MM.1S (cell line): ENCODE results near the gene CTDSP2.

ENCODE experiments used
- DNase-seq: peaks from one replicate; pipeline ENCODE4 v3.0.0-alpha.2; 2015
- H2AFZ ChIP-seq: fragments of 300-600 bp; sonication (generic); 2 replicates; pipeline ENCODE4 v1.6.0; 2016; ENCODE audit warnings: antibody characterized with exemption, low read length
- H3F3A ChIP-seq: fragments of 300-600 bp; sonication (generic); 2 replicates; pipeline ENCODE4 v1.6.1; 2016; ENCODE audit warnings: mild to moderate bottlenecking, antibody characterized with exemption, low read length, moderate library complexity, mixed read lengths; ENCODE audit not compliant: insufficient read depth
- H3K27ac ChIP-seq: fragments of 300-600 bp; sonication (generic); 2 replicates; pipeline ENCODE4 v1.5.1; 2016; ENCODE audit warnings: mild to moderate bottlenecking, low read length
- H3K27me3 ChIP-seq: fragments of 300-600 bp; sonication (generic); replicated peaks from 2 replicates; pipeline ENCODE4 v1.6.0; 2016; ENCODE audit warnings: low read length; ENCODE audit not compliant: insufficient read depth
- H3K36me3 ChIP-seq: fragments of 300-600 bp; sonication (generic); replicated peaks from 2 replicates; pipeline ENCODE4 v1.6.1; 2016; ENCODE audit warnings: mild to moderate bottlenecking, low read length, mixed read lengths; ENCODE audit not compliant: insufficient read depth
- H3K4me1 ChIP-seq: fragments of 300-600 bp; sonication (generic); 2 replicates; pipeline ENCODE4 v1.6.1; 2016; ENCODE audit warnings: low read length, mixed read lengths
- H3K4me2 ChIP-seq: fragments of 300-600 bp; sonication (generic); 2 replicates; pipeline ENCODE4 v1.6.0; 2016; ENCODE audit warnings: low read depth, low read length
- H3K4me3 ChIP-seq: fragments of 300-600 bp; sonication (generic); 2 replicates; pipeline ENCODE4 v1.5.1; 2016; ENCODE audit warnings: low read length, mixed read lengths
- H3K79me2 ChIP-seq: fragments of 300-600 bp; sonication (generic); 2 replicates; pipeline ENCODE4 v1.6.1; 2016; ENCODE audit warnings: mixed run types, low read length, mixed read lengths
- H3K9ac ChIP-seq: fragments of 300-600 bp; sonication (generic); 2 replicates; pipeline ENCODE4 v1.6.1; 2016; ENCODE audit warnings: low read length, mixed read lengths
- H3K9me2 ChIP-seq: fragments of 300-600 bp; sonication (generic); replicated peaks from 2 replicates; pipeline ENCODE4 v1.6.1; 2016; ENCODE audit warnings: mild to moderate bottlenecking, low read length, mixed read lengths; ENCODE audit not compliant: insufficient read depth
- H3K9me3 ChIP-seq: fragments of 300-600 bp; sonication (generic); replicated peaks from 2 replicates; pipeline ENCODE4 v1.6.1; 2016; ENCODE audit warnings: mild to moderate bottlenecking, low read length, mixed read lengths; ENCODE audit not compliant: insufficient read depth
- H4K20me1 ChIP-seq: fragments of 300-600 bp; sonication (generic); 2 replicates; pipeline ENCODE4 v1.6.1; 2016; ENCODE audit warnings: mild to moderate bottlenecking, low read length, moderate library complexity, mixed read lengths; ENCODE audit not compliant: insufficient read depth
- EZH2 ChIP-seq: fragments of 300-600 bp; sonication (generic); optimal IDR thresholded peaks from 2 replicates; pipeline ENCODE3; 2017; ENCODE audit warnings: low read depth, mild to moderate bottlenecking, antibody characterized with exemption, low read length, mixed read lengths
- EZH2phosphoT487 ChIP-seq: fragments of 300-600 bp; sonication (generic); IDR thresholded peaks from 2 replicates; pipeline ENCODE4 v1.6.1; 2018; ENCODE audit warnings: antibody characterized with exemption, low read length
- TF ChIP-seq, protein P1 (sequence below): fragments of 300-600 bp; sonication (generic); IDR thresholded peaks from 2 replicates; pipeline ENCODE4 v1.5.1; 2016; ENCODE audit warnings: antibody characterized with exemption, low read length, mixed read lengths

The CTDSP2 gene

DNA sequence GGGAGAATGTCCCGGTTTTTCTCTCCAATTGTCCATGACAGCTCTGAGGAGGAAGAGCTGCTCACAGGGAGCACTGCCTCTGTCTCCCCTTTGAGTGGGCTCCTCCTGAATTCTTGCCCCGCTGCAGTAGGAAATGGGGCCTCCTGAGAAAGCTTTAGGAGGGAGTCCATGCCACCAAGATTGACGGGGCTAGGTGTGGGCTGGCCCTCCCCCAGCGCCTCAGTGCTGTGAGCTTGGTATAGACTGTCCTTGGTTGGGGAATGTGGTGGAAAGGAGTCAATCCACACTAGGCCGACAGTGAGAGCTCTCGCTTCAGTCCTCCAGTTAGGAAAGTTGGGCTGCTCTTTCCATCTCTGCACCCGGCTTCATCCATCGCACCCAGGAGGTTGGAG, 23.4 kb upstream of the CTDSP2 start:
- Histone ChIP-seq H3K4me2 (no peak overlapping the region), H3K9ac (no peak overlapping the region), H3K4me1 (no peaks in the 10 kb centered on the region), H4K20me1 (no peaks in the 10 kb centered on the region), H3K9me2 (no peaks in the 10 kb centered on the region), H2AFZ (no peak overlapping the region), H3K4me3 (no peak overlapping the region), H3K27me3 (no peaks in the 10 kb centered on the region), H3F3A (0 out of 2 replicates have a peak, but pooled peaks cover under 1% of the 10 kb centered on the region), H3K9me3 (no peaks in the 10 kb centered on the region), H3K79me2 (no peaks in the 10 kb centered on the region), H3K27ac (no peak overlapping the region), H3K36me3 (no peaks in the 10 kb centered on the region)
- TF ChIP-seq EZH2phosphoT487: no peak
- TF ChIP-seq, protein P1, sequence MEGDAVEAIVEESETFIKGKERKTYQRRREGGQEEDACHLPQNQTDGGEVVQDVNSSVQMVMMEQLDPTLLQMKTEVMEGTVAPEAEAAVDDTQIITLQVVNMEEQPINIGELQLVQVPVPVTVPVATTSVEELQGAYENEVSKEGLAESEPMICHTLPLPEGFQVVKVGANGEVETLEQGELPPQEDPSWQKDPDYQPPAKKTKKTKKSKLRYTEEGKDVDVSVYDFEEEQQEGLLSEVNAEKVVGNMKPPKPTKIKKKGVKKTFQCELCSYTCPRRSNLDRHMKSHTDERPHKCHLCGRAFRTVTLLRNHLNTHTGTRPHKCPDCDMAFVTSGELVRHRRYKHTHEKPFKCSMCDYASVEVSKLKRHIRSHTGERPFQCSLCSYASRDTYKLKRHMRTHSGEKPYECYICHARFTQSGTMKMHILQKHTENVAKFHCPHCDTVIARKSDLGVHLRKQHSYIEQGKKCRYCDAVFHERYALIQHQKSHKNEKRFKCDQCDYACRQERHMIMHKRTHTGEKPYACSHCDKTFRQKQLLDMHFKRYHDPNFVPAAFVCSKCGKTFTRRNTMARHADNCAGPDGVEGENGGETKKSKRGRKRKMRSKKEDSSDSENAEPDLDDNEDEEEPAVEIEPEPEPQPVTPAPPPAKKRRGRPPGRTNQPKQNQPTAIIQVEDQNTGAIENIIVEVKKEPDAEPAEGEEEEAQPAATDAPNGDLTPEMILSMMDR: no peak
- no peak for TF ChIP-seq EZH2
- no peak for DNase-seq

DNA sequence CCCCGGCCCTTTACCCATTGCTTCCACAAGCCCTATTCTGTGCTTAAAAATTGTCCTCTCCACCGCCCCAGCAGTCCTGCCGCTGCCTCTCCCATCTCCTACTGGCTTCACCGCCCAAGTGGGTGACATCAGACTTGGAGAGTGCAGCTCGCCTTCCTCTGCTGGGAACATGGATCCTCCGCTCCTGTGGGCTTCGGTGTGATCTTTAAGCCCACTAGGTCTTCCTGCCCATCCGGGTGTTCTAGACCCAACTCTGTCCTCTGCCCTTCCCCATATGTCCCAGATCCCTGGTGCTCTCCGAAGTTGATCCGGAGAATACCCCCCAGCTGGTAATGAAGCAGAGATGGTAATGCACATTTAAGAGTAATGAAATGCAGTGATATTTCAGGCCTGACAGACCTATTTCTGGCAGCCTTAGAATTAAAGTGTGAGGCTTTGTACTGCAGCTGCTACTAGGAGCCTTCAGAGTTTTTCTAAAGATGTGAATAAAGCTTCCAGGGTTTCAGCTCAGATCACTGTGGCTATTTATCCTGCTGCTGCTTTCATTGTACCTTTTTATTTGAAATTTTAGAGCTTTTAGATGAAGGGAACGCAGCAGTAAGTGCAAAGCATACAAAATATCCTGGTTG, 22.9 kb upstream of the CTDSP2 start:
- DNase-seq: no peak
- no peaks in the 10 kb centered on the region for H3K79me2 ChIP-seq
- H3K9ac ChIP-seq: no peak overlapping the region
- H3K27ac ChIP-seq: no peak overlapping the region
- no peaks in the 10 kb centered on the region for H4K20me1 ChIP-seq
- 0 out of 2 replicates have a peak, but pooled peaks cover 6% of the 10 kb centered on the region for H3F3A ChIP-seq
- H3K4me3 ChIP-seq: no peak overlapping the region
- no peaks in the 10 kb centered on the region for H3K27me3 ChIP-seq
- no peak overlapping the region for H3K4me2 ChIP-seq
- no peaks in the 10 kb centered on the region for H3K9me3 ChIP-seq
- H3K36me3 ChIP-seq: no peaks in the 10 kb centered on the region
- TF ChIP-seq EZH2 (no peak), EZH2phosphoT487 (no peak)
- TF ChIP-seq, protein P1: no peak
- no peaks in the 10 kb centered on the region for H3K9me2 ChIP-seq
- H2AFZ ChIP-seq: no peak overlapping the region
- H3K4me1 ChIP-seq: peaks cover 3% of the 10 kb centered on the region; the same call in 1 of the 2 replicates

DNA sequence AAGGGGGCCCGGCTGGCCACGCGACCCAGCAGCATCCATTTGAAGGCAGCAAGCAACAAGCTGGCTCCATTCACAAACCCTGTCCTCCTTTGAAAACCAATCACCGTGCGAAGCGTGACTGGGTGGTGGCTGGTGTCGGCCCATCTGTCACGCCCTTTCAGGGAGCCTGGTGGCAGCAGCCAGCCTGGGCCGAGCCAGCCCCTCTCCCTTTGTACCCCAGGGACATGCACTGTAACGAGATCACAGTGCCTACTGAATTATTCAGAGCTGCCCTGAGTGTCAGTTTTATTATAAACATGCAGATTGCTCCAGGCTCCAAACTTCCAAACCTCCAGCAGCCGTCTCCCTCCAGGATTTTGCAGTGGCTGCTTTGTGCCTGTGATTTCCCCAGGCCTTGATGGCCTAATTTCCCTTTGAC, 22.3 kb upstream of the CTDSP2 start:
- TF ChIP-seq, protein P1: no peak
- TF ChIP-seq EZH2phosphoT487 (no peak), EZH2 (no peak)
- no peak for DNase-seq
- Histone ChIP-seq H3K9me3 (no peaks in the 10 kb centered on the region), H4K20me1 (no peaks in the 10 kb centered on the region), H3K27ac (no peak overlapping the region), H3K4me1 (peaks cover 4% of the 10 kb centered on the region; the same call in 1 of the 2 replicates), H3K79me2 (no peaks in the 10 kb centered on the region), H3K27me3 (no peaks in the 10 kb centered on the region), H3K9ac (no peak overlapping the region), H2AFZ (no peak overlapping the region), H3K4me3 (no peak overlapping the region), H3K4me2 (no peak overlapping the region), H3F3A (0 out of 2 replicates have a peak, but pooled peaks cover 9% of the 10 kb centered on the region), H3K36me3 (no peaks in the 10 kb centered on the region), H3K9me2 (no peaks in the 10 kb centered on the region)
